Neuronal stem cell (in vitro differentiated cells): ENCODE measurements around the gene TSPYL4. TPM values are rescaled to one million over a fixed set of nuclear protein-coding genes. Genes with fewer than 3 reads are reported as not detected.

Experiments used
- DNase-seq: peaks from one replicate; pipeline ENCODE4 v3.0.0-alpha.2; 2013; ENCODE audit warnings: low spot score
- H2AFZ ChIP-seq: one replicate; pipeline ENCODE4 v1.6.1; 2013; ENCODE audit warnings: mild to moderate bottlenecking, low read length, inconsistent platforms
- H2AK5ac ChIP-seq: 2 replicates; pipeline ENCODE4 v1.6.1; 2013; ENCODE audit warnings: low read depth, mild to moderate bottlenecking, inconsistent platforms, low read length, moderate library complexity, mixed read lengths
- H2BK120ac ChIP-seq: 2 replicates; pipeline ENCODE4 v1.6.1; 2013; ENCODE audit warnings: low read depth, mild to moderate bottlenecking, inconsistent platforms, low read length, moderate library complexity, mixed read lengths
- H2BK12ac ChIP-seq: one replicate; pipeline ENCODE4 v1.6.1; 2013; ENCODE audit warnings: low read length, inconsistent platforms
- H2BK15ac ChIP-seq: 2 replicates; pipeline ENCODE4 v1.6.1; 2013; ENCODE audit warnings: mild to moderate bottlenecking, low read length, inconsistent platforms, mixed read lengths
- H2BK5ac ChIP-seq: one replicate; pipeline ENCODE4 v1.6.1; 2013; ENCODE audit warnings: inconsistent platforms, mild to moderate bottlenecking, low read length, moderate library complexity
- H3K14ac ChIP-seq: one replicate; pipeline ENCODE4 v1.6.1; 2013; ENCODE audit warnings: low read length, inconsistent platforms
- H3K18ac ChIP-seq: 2 replicates; pipeline ENCODE4 v1.6.1; 2013; ENCODE audit warnings: low read length, inconsistent platforms
- H3K23ac ChIP-seq: 2 replicates; pipeline ENCODE4 v1.6.1; 2013; ENCODE audit warnings: low read depth, mild to moderate bottlenecking, mixed read lengths, low read length, inconsistent platforms; ENCODE audit not compliant: poor library complexity
- H3K27ac ChIP-seq: replicated peaks from 3 replicates; pipeline ENCODE4 v1.5.1; 2013; ENCODE audit warnings: low read length, inconsistent platforms
- H3K27me3 ChIP-seq, 3 experiments: 2 replicates each; pipeline ENCODE4 v1.6.1; 2013; ENCODE audit warnings: low read length in 3 of 3, mild to moderate bottlenecking in 2 of 3, inconsistent platforms in 1 of 3, low read depth in 1 of 3, mixed read lengths in 1 of 3, moderate library complexity in 1 of 3; ENCODE audit not compliant: control insufficient read depth in 3 of 3, insufficient read depth in 3 of 3
- H3K36me3 ChIP-seq, 2 donors: replicated peaks in 1 of 2; 2 replicates each; pipeline ENCODE4 v1.6.1; 2013; ENCODE audit warnings: low read length in 2 of 2; ENCODE audit not compliant: control insufficient read depth in 2 of 2, insufficient read depth in 2 of 2
- H3K4ac ChIP-seq: 2 replicates; pipeline ENCODE4 v1.6.1; 2013; ENCODE audit warnings: inconsistent platforms, mild to moderate bottlenecking, low read length, moderate library complexity
- H3K4me1 ChIP-seq, 2 donors: 1 replicate in 1 of 2; 2 replicates in 1 of 2; pipeline ENCODE4 v1.6.1; 2013; ENCODE audit warnings: low read length in 2 of 2, low read depth in 1 of 2; ENCODE audit not compliant: control insufficient read depth in 2 of 2, insufficient read depth in 1 of 2
- H3K4me2 ChIP-seq: one replicate; pipeline ENCODE4 v1.6.1; 2013; ENCODE audit warnings: mild to moderate bottlenecking, low read length, inconsistent platforms; ENCODE audit not compliant: insufficient read depth, poor library complexity, severe bottlenecking
- H3K4me3 ChIP-seq, 2 donors: 2 replicates each; pipeline ENCODE4 v1.5.1; 2013; ENCODE audit warnings: low read length in 2 of 2, mild to moderate bottlenecking in 2 of 2, inconsistent platforms in 1 of 2, moderate library complexity in 1 of 2
- H3K79me1 ChIP-seq: one replicate; pipeline ENCODE4 v1.6.1; 2013; ENCODE audit warnings: low read depth, mild to moderate bottlenecking, inconsistent platforms, low read length, moderate library complexity
- H3K9ac ChIP-seq: one replicate; pipeline ENCODE4 v1.6.1; 2013; ENCODE audit warnings: mild to moderate bottlenecking, low read depth, low read length, inconsistent platforms; ENCODE audit not compliant: poor library complexity
- H3K9me3 ChIP-seq, 2 donors: replicated peaks in 1 of 2; 2 replicates each; pipeline versions ENCODE3 to v1.6.1; 2013; ENCODE audit warnings: low read length in 2 of 2, mild to moderate bottlenecking in 2 of 2, inconsistent platforms in 1 of 2, low read depth in 1 of 2, mixed read lengths in 1 of 2, moderate library complexity in 1 of 2; ENCODE audit not compliant: control insufficient read depth in 2 of 2, insufficient read depth in 1 of 2
- H4K8ac ChIP-seq: one replicate; pipeline ENCODE4 v1.6.1; 2013; ENCODE audit warnings: low read depth, mild to moderate bottlenecking, inconsistent platforms, low read length, moderate library complexity
- H4K91ac ChIP-seq: one replicate; pipeline ENCODE4 v1.6.1; 2013; ENCODE audit warnings: low read length, low read depth, mild to moderate bottlenecking, inconsistent platforms; ENCODE audit not compliant: poor library complexity
- WGBS, 2 donors: extraction: QIAGEN DNeasy Blood & Tissue Kit; methylation state at CpG; one replicate each; pipeline ENCODE4 v1.1.7; 2013; ENCODE audit warnings: missing lambda C conversion rate in 2 of 2, mixed read lengths in 1 of 2; ENCODE audit not compliant: insufficient read length in 2 of 2, insufficient replicate concordance in 1 of 2; ENCODE audit errors: extremely low coverage in 2 of 2; 5-methylcytosine and 5-hydroxymethylcytosine counted together
- polyA plus RNA-seq, 2 experiments: library from polyadenylated mRNA; stranded (reverse); fragments of 200-250 nt; gene quantifications; one replicate each; pipeline ENCODE4 v1.2.3, GENCODE V29; 2013

The TSPYL4 gene
- 37.9 TPM for polyA plus RNA-seq (2013, experiment 1 of 2)
- 37.1 TPM for polyA plus RNA-seq (2013, experiment 2 of 2)

- Histone ChIP-seq H3K4me3 (peak within 1 kb of the TSS; percentile 79 to 94), H3K36me3 (peaks cover 7 to 38% of the 10 kb centered on the region in 2 donors), H3K4me2 (peak within 1 kb of the TSS; percentile 85), H2BK120ac (no peak within 1 kb of the TSS), H3K27ac (peak within 1 kb of the TSS; percentile 85), H2AFZ (peak within 1 kb of the TSS; percentile 87), H3K18ac (peak within 1 kb of the TSS; percentile 97), H3K4ac (peak within 1 kb of the TSS; percentile 59), H3K79me1 (peaks cover 3% of the 10 kb centered on the region), H3K23ac (peak within 1 kb of the TSS; percentile 44), H3K4me1 (peaks cover 21 to 30% of the 10 kb centered on the region in 2 donors), H3K14ac (peak within 1 kb of the TSS; percentile 58), H2BK15ac (peak within 1 kb of the TSS; percentile 69), H2BK5ac (peak within 1 kb of the TSS; percentile 84), H4K8ac (no peak within 1 kb of the TSS), H3K9me3 (peaks cover 0 to 9% of the 10 kb centered on the region in 2 donors), H2AK5ac (peak within 1 kb of the TSS; percentile 49), H4K91ac (no peak within 1 kb of the TSS), H2BK12ac (peak within 1 kb of the TSS; percentile 60), H3K27me3 (no peaks in the 10 kb centered on the region), H3K9ac (peak within 1 kb of the TSS; percentile 95)
- no CpG with 5 or more reads among the region's 53 CpGs for WGBS, 2 donors
- peak; percentile 96 for DNase-seq
Observed at GRCh38 chr6:116253505-116254296, at the start of gene TSPYL4. Gene TSPYL4 (minus strand): TSS chr6:116254075. CDS start chr6:116254008, 67 bp downstream.

- Histone ChIP-seq H3K18ac (no peak overlapping the region), H2BK12ac (no peak overlapping the region), H4K91ac (no peak overlapping the region), H3K4me3 (no peak overlapping the region), H3K4ac (no peak overlapping the region), H3K36me3 (no peaks in the 10 kb centered on the region), H2AFZ (no peak overlapping the region), H3K4me2 (no peak overlapping the region), H3K27me3 (no peaks in the 10 kb centered on the region), H2BK120ac (no peak overlapping the region), H2AK5ac (no peak overlapping the region), H4K8ac (no peak overlapping the region), H2BK5ac (no peak overlapping the region), H2BK15ac (no peak overlapping the region), H3K14ac (no peak overlapping the region), H3K9me3 (peaks cover 3 to 13% of the 10 kb centered on the region in 2 donors), H3K9ac (no peak overlapping the region), H3K4me1 (peaks cover 0 to 6% of the 10 kb centered on the region in 2 donors), H3K23ac (no peak overlapping the region), H3K79me1 (no peaks in the 10 kb centered on the region), H3K27ac (no peak overlapping the region)
- WGBS, 2 donors: no CpG with 5 or more reads among the region's 3 CpGs
- DNase-seq: no peak
Observed at GRCh38 chr6:116301104-116301503, 47.2 kb upstream of the TSPYL4 start.

- Histone ChIP-seq H2BK120ac (no peak overlapping the region), H4K91ac (no peak overlapping the region), H3K4me2 (no peak overlapping the region), H2BK12ac (no peak overlapping the region), H3K9ac (no peak overlapping the region), H3K27me3 (no peaks in the 10 kb centered on the region), H2AFZ (no peak overlapping the region), H3K4ac (no peak overlapping the region), H3K9me3 (peaks cover 3 to 13% of the 10 kb centered on the region in 2 donors), H2BK15ac (no peak overlapping the region), H3K18ac (no peak overlapping the region), H3K27ac (no peak overlapping the region), H3K36me3 (no peaks in the 10 kb centered on the region), H2AK5ac (no peak overlapping the region), H3K23ac (no peak overlapping the region), H2BK5ac (no peak overlapping the region), H3K4me1 (peaks cover 0 to 6% of the 10 kb centered on the region in 2 donors), H3K4me3 (no peak overlapping the region), H3K14ac (no peak overlapping the region), H4K8ac (no peak overlapping the region), H3K79me1 (no peaks in the 10 kb centered on the region)
- DNase-seq: no peak
- no CpG with 5 or more reads among the region's 1 CpG for WGBS, 2 donors
Observed at GRCh38 chr6:116300566-116300965, 46.7 kb upstream of the TSPYL4 start.

GRCh38 chr6:116298973-116299372, 45.1 kb upstream of the TSPYL4 start:
- Histone ChIP-seq H3K27me3 (no peaks in the 10 kb centered on the region), H3K36me3 (no peaks in the 10 kb centered on the region), H2BK5ac (no peak overlapping the region)

More at GRCh38 chr6:116298973-116299372, 45.1 kb upstream of the TSPYL4 start:
- no peak overlapping the region for H3K4me3 ChIP-seq
- no peak overlapping the region for H2BK15ac ChIP-seq
- H2BK12ac ChIP-seq: no peak overlapping the region
- no peak overlapping the region for H2AFZ ChIP-seq
- H3K27ac ChIP-seq: no peak overlapping the region
- H3K4me2 ChIP-seq: no peak overlapping the region
- H4K8ac ChIP-seq: no peak overlapping the region
- no peak overlapping the region for H4K91ac ChIP-seq
- H3K18ac ChIP-seq: no peak overlapping the region
- no peaks in the 10 kb centered on the region for H3K79me1 ChIP-seq
- H3K9ac ChIP-seq: no peak overlapping the region
- H2AK5ac ChIP-seq: no peak overlapping the region
- no peak for DNase-seq
- no peak overlapping the region for H3K23ac ChIP-seq
- H3K14ac ChIP-seq: no peak overlapping the region
- no peak overlapping the region for H2BK120ac ChIP-seq
- H3K4ac ChIP-seq: no peak overlapping the region
- peaks cover 3 to 13% of the 10 kb centered on the region in 2 donors for H3K9me3 ChIP-seq
- peaks cover 0 to 6% of the 10 kb centered on the region in 2 donors for H3K4me1 ChIP-seq
